Body of pancreas (tissue), 4 donors: ENCODE data around the gene FJX1. TPM values are rescaled to one million over a fixed set of nuclear protein-coding genes. Genes with fewer than 3 reads are reported as not detected.

ENCODE experiments used
- ATAC-seq: fragments of 150-250 bp; one replicate; pipeline ENCODE4 v1.9.1; 2016
- DNase-seq, 4 donors: peaks; one replicate each; pipeline ENCODE4 v3.0.0-alpha.2; 2019
- H3K27ac ChIP-seq, 4 donors: fragments of 200-600 bp; sonication (generic); 1 replicate in 3 of 4; 2 replicates in 1 of 4; pipeline versions ENCODE4 v1.5.1 to v1.6.1; 2016 to 2019; ENCODE audit warnings: mild to moderate bottlenecking in 1 of 4, mixed read lengths in 1 of 4, moderate library complexity in 1 of 4
- H3K27me3 ChIP-seq, 2 donors: fragments of 200-600 bp; sonication (generic); one replicate each; pipeline ENCODE4 v1.6.0; 2016; ENCODE audit warnings: mild to moderate bottlenecking in 1 of 2
- H3K36me3 ChIP-seq, 2 donors: fragments of 200-600 bp; sonication (generic); replicated peaks in 1 of 2; 2 replicates each; pipeline ENCODE4 v1.5.1; 2016; ENCODE audit warnings: low read depth in 2 of 2; ENCODE audit not compliant: insufficient read depth in 1 of 2
- H3K4me1 ChIP-seq: fragments of 200-600 bp; sonication (generic); one replicate; pipeline ENCODE4 v1.6.0; 2016
- H3K4me3 ChIP-seq, 2 donors: fragments of 200-600 bp; sonication (generic); 1 replicate in 1 of 2; 2 replicates in 1 of 2; pipeline ENCODE4 v1.5.1; 2016 to 2019
- H3K9me3 ChIP-seq, 3 donors: fragments of 200-600 bp; sonication (generic); 1 replicate in 2 of 3; 2 replicates in 1 of 3; pipeline ENCODE4 v1.5.1; 2016
- POLR2A ChIP-seq, 3 donors: fragments of 450-650 bp; IDR thresholded peaks; one replicate each; pipeline ENCODE4 v1.6.1; 2016; ENCODE audit warnings: antibody characterized with exemption in 3 of 3, mild to moderate bottlenecking in 2 of 3
- WGBS, 2 donors: methylation state at CpG; one replicate each; pipeline ENCODE4 v1.1.5; 2017; 5-methylcytosine and 5-hydroxymethylcytosine counted together
- intact Hi-C: fragments of 100-400 bp; cut with DNase I; formaldehyde crosslinking; loops from one replicate; pipeline ENCODE4 v1.15.1; 2023
- total RNA-seq, 2 donors: library from RNA; depleted of rRNA; stranded (reverse); fragments of >200 nt; gene quantifications; one replicate each; pipeline ENCODE4 v1.1.0, GENCODE V29; 2016
- TF ChIP-seq, protein P1 (sequence below), 7 experiments: fragments of 450-650 bp in 4 of 7; fragments of 200-600 bp in 3 of 7; sonication (generic) in 3 of 7; IDR thresholded peaks; one replicate each; pipeline ENCODE4 v1.5.1; 2016 to 2019; ENCODE audit warnings: antibody characterized with exemption in 7 of 7

Gene FJX1
- total RNA-seq, 2 donors from 2014 or later, result 4.2 to 17.1 TPM

DNA sequence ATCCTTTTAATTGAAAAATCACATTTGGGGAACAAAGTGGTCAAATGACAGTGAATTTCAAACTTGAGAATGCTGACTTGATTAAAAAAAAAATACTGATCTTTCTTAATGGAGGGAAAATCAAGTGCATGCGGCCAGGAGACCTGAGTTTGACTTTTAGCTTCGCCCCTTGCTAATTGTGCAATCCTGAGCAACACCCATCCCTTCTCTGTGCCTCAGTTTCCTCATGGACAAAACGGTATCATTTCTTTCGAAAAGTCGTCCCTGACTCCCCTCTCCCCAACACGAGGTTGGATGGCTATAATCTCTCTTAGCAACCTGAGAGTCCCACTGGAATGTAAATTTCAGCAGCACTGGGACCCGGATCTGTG is 959 bp upstream of the FJX1 start:
- no peak overlapping the region for H3K4me3 ChIP-seq

DNA sequence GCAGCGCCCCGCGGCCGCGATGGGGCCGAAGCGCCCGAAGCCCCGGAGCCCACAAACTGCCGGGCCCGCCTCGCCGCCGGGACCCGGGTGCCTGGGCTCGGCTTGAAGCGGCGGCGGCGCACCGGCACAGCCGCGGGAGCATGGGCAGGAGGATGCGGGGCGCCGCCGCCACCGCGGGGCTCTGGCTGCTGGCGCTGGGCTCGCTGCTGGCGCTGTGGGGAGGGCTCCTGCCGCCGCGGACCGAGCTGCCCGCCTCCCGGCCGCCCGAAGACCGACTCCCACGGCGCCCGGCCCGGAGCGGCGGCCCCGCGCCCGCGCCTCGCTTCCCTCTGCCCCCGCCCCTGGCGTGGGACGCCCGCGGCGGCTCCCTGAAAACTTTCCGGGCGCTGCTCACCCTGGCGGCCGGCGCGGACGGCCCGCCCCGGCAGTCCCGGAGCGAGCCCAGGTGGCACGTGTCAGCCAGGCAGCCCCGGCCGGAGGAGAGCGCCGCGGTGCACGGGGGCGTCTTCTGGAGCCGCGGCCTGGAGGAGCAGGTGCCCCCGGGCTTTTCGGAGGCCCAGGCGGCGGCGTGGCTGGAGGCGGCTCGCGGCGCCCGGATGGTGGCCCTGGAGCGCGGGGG is 346 bp downstream of the FJX1 start:
- no peaks in the 10 kb centered on the region for H3K27me3 ChIP-seq
- DNase-seq (peak; percentile 28 to 55 (median 34)), ATAC-seq (peak; percentile 57)
- peaks cover 38% of the 10 kb centered on the region for H3K4me1 ChIP-seq
- WGBS, 2 donors, result 0% methylated on average over 54 of the region's 91 CpGs; no CpG with 5 or more reads in 1 of the 2 donors
- H3K4me3 ChIP-seq, result peak overlapping the region; percentile 13 to 26
- no peaks in the 10 kb centered on the region for H3K9me3 ChIP-seq
- H3K27ac ChIP-seq, result peak overlapping the region in 3 of 4 donors; percentile 58 to 70 (median 69)
- intact Hi-C loops, result loop anchor here (10.0 kb wide), 1 partner anchor 866 kb away; no protein-coding TSS in a partner anchor
- H3K36me3 ChIP-seq, result no peaks in the 10 kb centered on the region
- no peak for TF ChIP-seq POLR2A (IDR thresholded peaks at IDR 0.05)
- TF ChIP-seq, protein P1, sequence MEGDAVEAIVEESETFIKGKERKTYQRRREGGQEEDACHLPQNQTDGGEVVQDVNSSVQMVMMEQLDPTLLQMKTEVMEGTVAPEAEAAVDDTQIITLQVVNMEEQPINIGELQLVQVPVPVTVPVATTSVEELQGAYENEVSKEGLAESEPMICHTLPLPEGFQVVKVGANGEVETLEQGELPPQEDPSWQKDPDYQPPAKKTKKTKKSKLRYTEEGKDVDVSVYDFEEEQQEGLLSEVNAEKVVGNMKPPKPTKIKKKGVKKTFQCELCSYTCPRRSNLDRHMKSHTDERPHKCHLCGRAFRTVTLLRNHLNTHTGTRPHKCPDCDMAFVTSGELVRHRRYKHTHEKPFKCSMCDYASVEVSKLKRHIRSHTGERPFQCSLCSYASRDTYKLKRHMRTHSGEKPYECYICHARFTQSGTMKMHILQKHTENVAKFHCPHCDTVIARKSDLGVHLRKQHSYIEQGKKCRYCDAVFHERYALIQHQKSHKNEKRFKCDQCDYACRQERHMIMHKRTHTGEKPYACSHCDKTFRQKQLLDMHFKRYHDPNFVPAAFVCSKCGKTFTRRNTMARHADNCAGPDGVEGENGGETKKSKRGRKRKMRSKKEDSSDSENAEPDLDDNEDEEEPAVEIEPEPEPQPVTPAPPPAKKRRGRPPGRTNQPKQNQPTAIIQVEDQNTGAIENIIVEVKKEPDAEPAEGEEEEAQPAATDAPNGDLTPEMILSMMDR (IDR thresholded peaks at IDR 0.05), result peak in 2 of 7 experiments; percentile 20 to 27

More for the DNA sequence above, 959 bp upstream of the FJX1 start:
- 79 to 82% methylated on average over 7 of the region's 7 CpGs for WGBS, 2 donors
- intact Hi-C loops, result loop anchor here (10.0 kb wide), 1 partner anchor 868 kb away; no protein-coding TSS in a partner anchor
- H3K9me3 ChIP-seq, result no peaks in the 10 kb centered on the region
- ATAC-seq (no peak), DNase-seq (no peak)
- no peaks in the 10 kb centered on the region for H3K36me3 ChIP-seq
- peak overlapping the region in 2 of 4 donors; percentile 69 to 70 for H3K27ac ChIP-seq
- H3K4me1 ChIP-seq, result peaks cover 38% of the 10 kb centered on the region
- H3K27me3 ChIP-seq, result no peaks in the 10 kb centered on the region
- TF ChIP-seq, protein P1 (IDR thresholded peaks at IDR 0.05), result no peak
- no peak for TF ChIP-seq POLR2A (IDR thresholded peaks at IDR 0.05)

DNA sequence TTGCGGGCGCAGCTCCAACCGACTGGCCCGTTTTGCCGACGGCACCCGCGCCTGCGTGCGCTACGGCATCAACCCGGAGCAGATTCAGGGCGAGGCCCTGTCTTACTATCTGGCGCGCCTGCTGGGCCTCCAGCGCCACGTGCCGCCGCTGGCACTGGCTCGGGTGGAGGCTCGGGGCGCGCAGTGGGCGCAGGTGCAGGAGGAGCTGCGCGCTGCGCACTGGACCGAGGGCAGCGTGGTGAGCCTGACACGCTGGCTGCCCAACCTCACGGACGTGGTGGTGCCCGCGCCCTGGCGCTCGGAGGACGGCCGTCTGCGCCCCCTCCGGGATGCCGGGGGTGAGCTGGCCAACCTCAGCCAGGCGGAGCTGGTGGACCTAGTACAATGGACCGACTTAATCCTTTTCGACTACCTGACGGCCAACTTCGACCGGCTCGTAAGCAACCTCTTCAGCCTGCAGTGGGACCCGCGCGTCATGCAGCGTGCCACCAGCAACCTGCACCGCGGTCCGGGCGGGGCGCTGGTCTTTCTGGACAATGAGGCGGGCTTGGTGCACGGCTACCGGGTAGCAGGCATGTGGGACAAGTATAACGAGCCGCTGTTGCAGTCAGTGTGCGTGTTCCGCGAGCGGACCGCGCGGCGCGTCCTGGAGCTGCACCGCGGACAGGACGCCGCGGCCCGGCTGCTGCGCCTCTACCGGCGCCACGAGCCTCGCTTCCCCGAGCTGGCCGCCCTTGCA is 1.0 kb downstream of the FJX1 start:
- ATAC-seq, result peak; percentile 25
- 1% methylated on average over 22 to 82 of the region's 84 CpGs for WGBS, 2 donors
- Histone ChIP-seq H3K36me3 (no peaks in the 10 kb centered on the region), H3K27ac (peak overlapping the region in 3 of 4 donors; percentile 8 to 70 (median 58)), H3K27me3 (no peaks in the 10 kb centered on the region), H3K4me1 (peaks cover 38% of the 10 kb centered on the region), H3K4me3 (peak overlapping the region; percentile 10), H3K9me3 (no peaks in the 10 kb centered on the region)
- DNase-seq, result peak; percentile 42 to 52 (median 46)
- TF ChIP-seq, protein P1 (IDR thresholded peaks at IDR 0.05), result no peak
- TF ChIP-seq POLR2A (IDR thresholded peaks at IDR 0.05), result no peak
- intact Hi-C loops, result loop anchor here (10.0 kb wide), 1 partner anchor 866 kb away; no protein-coding TSS in a partner anchor

DNA sequence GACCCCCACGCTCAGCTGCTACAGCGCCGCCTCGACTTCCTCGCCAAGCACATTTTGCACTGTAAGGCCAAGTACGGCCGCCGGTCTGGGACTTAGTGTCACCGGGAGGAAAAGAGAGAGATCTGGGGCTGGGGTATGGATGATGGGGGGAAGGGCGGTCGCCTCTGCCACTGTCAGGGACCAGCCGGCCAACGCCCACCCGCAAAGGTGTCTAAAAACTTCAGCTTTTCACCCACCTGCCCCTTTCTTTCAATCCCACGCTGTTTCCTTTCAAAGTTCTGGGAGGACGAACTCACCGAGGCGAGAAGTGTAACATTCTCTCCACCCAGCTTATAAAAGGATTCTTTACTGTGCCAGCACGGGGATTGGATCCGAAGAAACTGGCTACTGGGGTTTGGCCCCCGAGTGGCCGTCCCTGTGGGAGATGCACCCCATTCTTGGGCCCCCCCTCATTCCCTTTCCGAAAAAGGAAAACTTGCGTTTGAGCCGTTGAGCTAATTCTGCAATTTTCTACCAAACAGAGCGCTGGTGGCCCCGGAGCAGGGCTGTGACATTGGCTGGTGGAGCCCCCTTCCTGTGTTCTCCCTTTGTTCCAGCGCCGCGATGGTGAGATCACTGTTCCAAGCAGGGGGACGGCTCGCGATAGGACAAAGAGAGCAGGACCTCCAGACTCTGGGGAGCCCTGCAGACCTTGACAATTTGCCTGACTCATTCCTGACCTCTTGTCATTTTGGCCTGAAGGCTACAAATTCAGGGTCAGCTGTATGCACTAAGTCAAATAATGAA is 1.8 kb downstream of the FJX1 start:
- DNase-seq (peak in 3 of 4 donors; percentile 15 to 19 (median 17)), ATAC-seq (no peak)
- WGBS, 2 donors, result 8 to 21% methylated on average over 28 to 33 of the region's 33 CpGs
- Histone ChIP-seq H3K36me3 (no peaks in the 10 kb centered on the region), H3K9me3 (no peaks in the 10 kb centered on the region), H3K27ac (peak overlapping the region in 1 of 4 donors; percentile 70), H3K4me1 (peaks cover 38% of the 10 kb centered on the region), H3K4me3 (peak overlapping the region in 1 of 2 donors; percentile 10), H3K27me3 (no peaks in the 10 kb centered on the region)
- TF ChIP-seq, protein P1 (IDR thresholded peaks at IDR 0.05), result no peak
- no peak for TF ChIP-seq POLR2A (IDR thresholded peaks at IDR 0.05)
- intact Hi-C loops, result loop anchor here (10.0 kb wide), 1 partner anchor 865 kb away; no protein-coding TSS in a partner anchor
